Measurements from ENCODE around the gene MED4.

Gene MED4, protein sequence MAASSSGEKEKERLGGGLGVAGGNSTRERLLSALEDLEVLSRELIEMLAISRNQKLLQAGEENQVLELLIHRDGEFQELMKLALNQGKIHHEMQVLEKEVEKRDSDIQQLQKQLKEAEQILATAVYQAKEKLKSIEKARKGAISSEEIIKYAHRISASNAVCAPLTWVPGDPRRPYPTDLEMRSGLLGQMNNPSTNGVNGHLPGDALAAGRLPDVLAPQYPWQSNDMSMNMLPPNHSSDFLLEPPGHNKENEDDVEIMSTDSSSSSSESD

GRCh38 chr13:48094781-48095502, at the start of gene MED4:
MED4 (minus strand) TSS chr13:48095104; CDS start chr13:48095078, 26 bp downstream.
- peak; percentile 97 for DNase-seq

DNA sequence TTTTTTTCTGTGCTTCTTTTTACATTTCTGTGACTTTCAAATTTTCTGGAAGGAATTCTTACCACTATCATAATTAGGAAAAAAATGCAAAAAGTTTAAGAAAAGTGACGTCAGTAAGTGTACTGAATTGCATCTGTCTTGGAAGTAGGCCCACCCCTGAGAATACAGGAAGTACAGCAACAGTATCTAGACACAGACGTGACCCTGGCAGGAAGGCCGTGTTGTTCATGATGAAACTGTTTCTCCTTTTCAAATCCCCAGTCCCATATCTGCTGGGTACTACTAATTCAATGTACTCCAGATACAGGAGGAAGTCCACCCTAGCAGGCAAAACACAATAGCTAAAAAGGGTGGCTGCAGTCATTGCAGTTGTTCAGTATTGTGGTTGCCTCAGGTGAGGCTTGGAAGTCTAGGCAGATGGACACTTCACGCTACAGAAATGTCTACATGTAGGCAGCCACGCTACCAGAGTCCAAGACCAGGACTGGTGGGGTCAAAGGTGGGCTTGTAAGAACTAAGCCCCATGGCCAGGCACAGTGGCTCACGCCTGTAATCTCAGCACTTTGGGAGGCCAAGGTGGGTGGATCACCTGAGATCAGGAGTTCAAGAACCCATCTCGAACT, 49.6 kb upstream of the MED4 start:
- DNase-seq: no peak

- DNase-seq: no peak
Measured at GRCh38 chr13:48142436-48142835, 47.5 kb upstream of the MED4 start.

DNA sequence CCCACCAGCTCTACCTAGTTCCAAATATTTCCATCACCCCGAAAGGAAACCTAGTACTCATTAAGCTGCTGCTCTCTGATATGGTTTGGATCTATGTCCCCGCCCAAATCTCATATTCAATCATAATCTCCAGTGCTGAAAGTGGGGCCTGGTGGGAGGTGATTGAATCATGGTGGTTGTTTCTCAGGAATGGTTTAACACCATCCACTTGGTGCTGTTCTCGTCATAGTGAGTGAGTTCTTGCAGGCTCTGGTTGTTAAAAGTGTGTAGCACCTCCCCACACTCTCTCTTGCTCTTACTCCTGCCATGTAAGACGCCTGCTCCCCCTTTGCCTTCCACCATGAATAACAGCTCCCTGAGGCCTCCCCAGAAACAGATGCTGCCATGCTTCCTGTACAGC, 43.4 kb upstream of the MED4 start:
- no peak for DNase-seq

DNA sequence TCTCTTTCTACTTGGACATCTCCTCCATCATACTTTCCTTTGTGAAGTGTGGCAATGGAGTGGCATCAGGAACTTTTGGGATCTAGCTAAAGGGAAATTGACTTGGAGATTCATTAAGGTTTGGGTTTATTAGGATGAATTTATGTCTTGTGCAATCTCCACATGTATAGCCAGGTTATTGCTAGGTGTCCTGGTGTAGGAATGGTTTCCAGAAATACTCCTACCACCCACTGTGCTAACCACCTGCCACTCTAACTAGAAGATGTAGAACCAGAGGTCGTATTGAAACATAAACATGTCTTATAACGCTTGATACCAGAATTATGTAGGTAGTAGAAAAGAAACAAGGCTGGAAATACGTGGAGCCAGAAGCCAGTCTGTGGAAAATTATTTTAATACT, 38.1 kb upstream of the MED4 start:
- no peak for DNase-seq

- DNase-seq: no peak
Measured at GRCh38 chr13:48131533-48131932, 36.6 kb upstream of the MED4 start.

GRCh38 chr13:48126944-48127830, 32.3 kb upstream of the MED4 start:
- peak; percentile 32 for DNase-seq

DNA sequence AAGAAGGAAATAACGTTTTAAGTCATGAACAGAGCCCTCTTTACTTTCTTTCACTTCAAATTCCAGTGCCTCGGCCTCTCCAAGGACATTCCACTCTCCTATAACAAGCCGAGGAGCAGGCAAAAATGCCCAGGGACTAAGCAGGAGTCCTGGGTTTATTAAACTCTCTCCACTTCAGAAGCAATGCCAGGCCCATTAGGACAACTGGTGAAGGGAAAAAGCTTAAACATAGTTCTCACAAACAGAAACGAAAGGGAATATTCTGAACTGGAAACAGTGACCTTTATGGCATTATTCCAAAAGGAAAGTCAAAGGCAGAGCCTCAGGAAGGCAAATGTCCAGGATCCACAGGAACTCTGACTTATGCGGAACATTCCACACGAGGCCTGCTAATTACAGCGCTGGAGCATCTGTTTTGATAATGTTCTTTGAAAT, 30.9 kb upstream of the MED4 start:
- no peak for DNase-seq

DNA sequence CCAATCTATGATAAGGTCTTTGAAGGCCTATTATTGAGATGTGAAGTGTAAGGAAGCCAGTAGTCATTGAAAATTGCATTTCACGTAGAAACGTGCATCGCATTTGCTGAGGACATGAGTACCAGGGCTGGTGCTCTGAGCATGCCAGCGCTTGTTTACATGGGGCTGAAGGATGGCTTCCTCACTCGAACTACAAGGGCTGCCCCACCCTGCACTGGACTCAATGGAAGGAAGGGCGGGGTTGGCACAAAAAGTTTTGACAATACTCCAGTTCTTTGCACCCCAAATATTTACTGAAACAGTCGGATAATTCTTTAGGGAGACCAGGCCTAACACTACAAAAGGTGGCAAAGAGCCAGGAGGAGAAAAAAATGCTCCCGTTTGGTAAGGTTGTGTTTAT, 28.9 kb upstream of the MED4 start:
- DNase-seq: no peak

GRCh38 chr13:48121733-48122132, 26.8 kb upstream of the MED4 start:
- no peak for DNase-seq

DNA sequence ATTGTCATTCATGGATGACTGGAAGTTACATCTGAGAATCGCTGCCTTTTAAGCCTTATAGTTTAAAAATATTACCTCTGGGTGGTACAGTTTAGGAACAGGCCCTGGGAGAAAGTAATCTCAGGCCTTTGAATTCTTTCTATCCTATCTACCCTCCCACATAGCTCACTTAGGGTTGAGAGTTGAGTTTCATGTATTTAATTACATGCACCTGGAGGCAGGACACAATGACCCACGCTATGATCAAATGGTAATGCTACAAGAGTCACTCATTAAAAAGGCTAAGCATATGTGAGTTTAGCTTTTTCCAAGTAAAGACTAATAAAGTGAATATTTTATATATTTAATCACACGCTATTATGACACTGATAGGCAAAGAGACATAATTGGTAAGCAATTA, 25.3 kb upstream of the MED4 start:
- no peak for DNase-seq

GRCh38 chr13:48118030-48118429, 23.1 kb upstream of the MED4 start:
- no peak for DNase-seq

DNA sequence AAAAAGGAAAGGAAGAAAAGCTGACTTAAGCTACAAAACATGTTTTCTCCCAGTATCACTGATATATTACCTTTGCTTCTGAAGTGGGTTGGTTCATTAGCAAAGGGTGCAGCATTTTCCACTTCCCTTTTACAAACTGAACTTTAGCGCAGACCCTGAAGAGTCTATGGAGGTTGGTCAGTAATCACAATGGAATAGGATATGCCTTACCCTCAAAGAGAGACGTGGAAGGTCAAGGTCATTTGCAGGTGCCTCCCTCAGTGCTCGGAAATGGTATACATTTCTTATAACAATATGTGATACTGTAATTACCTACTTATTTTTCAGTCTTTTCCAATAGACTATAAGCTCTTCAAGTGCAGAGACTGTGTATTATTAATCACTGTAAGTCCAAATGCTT, 21.9 kb upstream of the MED4 start:
- DNase-seq: no peak

- DNase-seq: no peak
Measured at GRCh38 chr13:48113756-48114130, 18.8 kb upstream of the MED4 start.

DNA sequence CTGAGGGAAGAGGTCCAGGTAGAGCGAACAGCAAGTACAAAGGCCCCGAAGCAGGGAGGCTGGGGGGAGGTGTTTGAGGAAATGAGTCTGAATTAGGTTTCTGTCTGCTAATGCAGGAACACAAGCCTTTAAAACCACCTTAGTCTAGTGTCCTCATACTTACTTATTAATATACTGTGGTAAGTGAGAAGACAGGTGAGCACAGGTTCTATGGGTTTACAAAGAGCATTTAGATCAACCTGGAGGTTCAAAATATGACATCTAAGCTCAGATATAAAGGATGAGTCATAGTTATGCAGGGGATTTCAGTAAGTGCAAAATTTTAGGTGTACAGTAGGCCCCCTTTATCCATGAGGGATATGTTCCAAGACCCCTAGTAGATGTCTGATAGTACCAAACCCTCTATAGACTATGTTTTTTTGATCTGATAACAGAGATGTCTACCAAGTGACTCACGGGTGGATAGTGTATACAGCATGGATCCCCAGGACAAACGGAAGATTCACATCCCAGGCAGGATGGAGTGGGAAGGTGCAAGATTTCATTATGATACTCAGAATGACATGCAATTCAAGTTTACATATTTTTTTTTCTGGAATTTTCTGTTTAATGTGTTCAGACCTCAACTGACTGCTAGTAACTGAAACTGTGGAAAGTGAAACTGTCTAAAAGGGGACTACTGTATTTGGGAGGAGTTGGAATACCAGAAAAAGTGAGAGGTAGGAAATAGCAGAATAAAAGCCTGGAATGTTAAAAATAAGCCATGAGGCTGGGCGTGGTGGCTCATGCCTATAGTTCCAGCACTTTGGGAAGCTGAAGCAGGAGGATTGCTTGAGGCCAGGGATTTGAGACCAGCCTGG, 18.2 kb upstream of the MED4 start:
- DNase-seq: no peak

- no peak for DNase-seq
Measured at GRCh38 chr13:48110931-48111721, 16.2 kb upstream of the MED4 start.

DNA sequence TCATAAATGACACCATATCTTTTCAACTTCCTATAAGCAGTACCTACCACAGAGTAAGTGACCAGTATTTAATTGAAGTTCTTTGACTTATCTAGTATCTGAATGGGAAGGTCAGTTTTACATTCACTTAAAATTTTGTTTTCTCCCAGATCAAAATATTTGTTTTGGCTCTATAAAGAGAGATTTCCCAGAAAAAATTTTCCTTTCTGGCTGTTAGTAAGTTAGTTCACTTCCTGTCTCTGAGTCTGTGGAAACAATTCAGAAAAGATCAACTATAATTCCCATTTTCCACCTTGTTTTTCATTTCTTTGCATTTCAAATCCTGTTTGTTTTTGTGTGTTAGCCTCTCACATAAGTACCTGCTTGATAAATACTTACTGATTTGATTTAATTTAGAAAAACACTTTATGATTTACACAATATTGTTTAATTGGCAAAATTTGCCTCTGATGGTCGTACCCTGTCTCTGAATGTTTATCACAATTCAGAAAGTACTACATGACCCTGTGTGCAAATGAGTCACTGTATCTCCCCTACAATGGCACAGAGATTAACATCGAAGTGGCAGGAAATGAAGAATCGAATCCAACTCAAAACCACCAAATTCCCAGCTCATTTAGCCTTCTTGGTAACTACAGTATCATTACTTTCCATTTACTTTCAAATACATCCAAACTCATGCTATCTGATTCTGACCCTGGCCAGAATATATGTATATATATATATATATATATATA, 15.4 kb upstream of the MED4 start:
- no peak for DNase-seq

- no peak for DNase-seq
Measured at GRCh38 chr13:48108106-48108505, 13.2 kb upstream of the MED4 start.

GRCh38 chr13:48097793-48098192, 2.9 kb upstream of the MED4 start:
- no peak for DNase-seq

- DNase-seq: no peak
Measured at GRCh38 chr13:48096670-48097069, 1.8 kb upstream of the MED4 start.

DNA sequence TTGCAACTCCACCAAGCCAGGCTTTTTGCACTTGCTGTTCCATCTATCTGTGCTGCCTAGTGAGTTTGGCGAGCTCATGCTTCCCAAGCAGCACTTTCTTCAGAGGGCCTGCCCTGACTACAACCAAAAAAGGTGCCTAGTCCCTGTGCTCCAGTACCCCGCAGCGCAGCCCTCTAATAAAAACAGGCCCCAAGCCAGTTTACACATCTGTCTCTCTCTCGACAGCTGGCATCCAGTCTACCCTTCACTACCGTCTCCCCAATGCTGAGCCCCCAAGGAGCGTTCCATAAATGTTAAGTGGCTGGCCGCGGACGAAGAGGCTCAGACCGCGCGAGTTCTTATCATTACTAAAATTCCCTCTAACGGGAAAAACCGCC, 512 bp downstream of the MED4 start:
- no peak for DNase-seq

Measured in activated CD4-positive, alpha-beta T cell treated with anti-CD3 and anti-CD28 coated beads, Interleukin-2, amount 50 U/mL, for 1 hour (primary cell).